HCT116 (cell line): Measurements from ENCODE around the gene TSPAN10. TPM values are rescaled to one million over a fixed set of nuclear protein-coding genes. Genes with fewer than 3 reads are reported as not detected.

Experiments
- ATAC-seq: fragments of 200-7000 bp; cut with Tn5 transposase; 2 replicates; pipeline ENCODE4 v1.9.1; 2020; ENCODE audit warnings: mild to moderate bottlenecking, moderate library complexity
- BruUV-seq: library from RNA; stranded (reverse); fragments of 400-500 nt; replicated peaks from 2 replicates; lab custom pipeline; 2021; lab: Mats Ljungman, UMichigan
- CTCF ChIA-PET: fragments of 300-600 bp; sonication (Branson Sonifier 250); formaldehyde crosslinking; loops from one replicate; lab custom pipeline; 2021; ENCODE audit warnings: antibody characterized with exemption; lab: Charles Lee
- POLR2A ChIA-PET: fragments of 300-600, 350-600 bp; sonication (Branson Sonifier 250); formaldehyde crosslinking; loops from one replicate; lab custom pipeline; 2021; ENCODE audit warnings: antibody characterized with exemption; lab: Charles Lee
- RAD21 ChIA-PET, 2 experiments: fragments of 300-600 bp; sonication (Branson Sonifier 250); formaldehyde crosslinking; loops; one replicate each; lab custom pipeline; 2023; ENCODE audit warnings: low total read pairs in 2 of 2; ENCODE audit not compliant: uncharacterized antibody in 2 of 2, unreplicated experiment in 2 of 2, low non-redundant PET in 1 of 2; lab: Charles Lee
- DNase-seq: peaks from one replicate; pipeline ENCODE4 v3.0.0-alpha.2; 2010; ENCODE audit warnings: low read depth, low spot score
- H2AFZ ChIP-seq: fragments of 200-600 bp; shearing (Covaris generic), sonication (generic); 2 replicates; pipeline ENCODE4 v1.6.1; 2017; ENCODE audit warnings: low read depth, mixed run types, mixed read lengths, antibody characterized with exemption, low read length; ENCODE audit not compliant: poor library complexity, severe bottlenecking
- H3K27ac ChIP-seq: 2 replicates; pipeline ENCODE4 v1.5.1; 2012; ENCODE audit warnings: low read depth, low read length
- H3K27me3 ChIP-seq: fragments of 200-600 bp; sonication (generic); 2 replicates; pipeline ENCODE4 v1.6.1; 2016; ENCODE audit warnings: mixed run types, low read length, mixed read lengths; ENCODE audit not compliant: insufficient read depth
- H3K36me3 ChIP-seq, 2 experiments: fragments of 200-500 bp in 1 of 2; fragments of 200-600 bp in 1 of 2; sonication (Bioruptor generic) in 1 of 2; sonication (generic) in 1 of 2; 2 replicates each; pipeline versions ENCODE4 v1.5.1 to v1.6.1; 2014 to 2016; ENCODE audit warnings: low read length in 2 of 2, inconsistent platforms in 1 of 2, mixed read lengths in 1 of 2, mixed run types in 1 of 2; ENCODE audit not compliant: insufficient read depth in 2 of 2, control insufficient read depth in 1 of 2
- H3K4me1 ChIP-seq, 2 experiments: fragments of 200-600 bp in 1 of 2; sonication (generic) in 1 of 2; 2 replicates each; pipeline versions ENCODE4 v1.5.1 to v1.6.1; 2012 to 2017; ENCODE audit warnings: low read length in 2 of 2, inconsistent platforms in 1 of 2, mild to moderate bottlenecking in 1 of 2, mixed read lengths in 1 of 2, mixed run types in 1 of 2, moderate library complexity in 1 of 2; ENCODE audit not compliant: insufficient read depth in 2 of 2, control insufficient read depth in 1 of 2
- H3K4me2 ChIP-seq: fragments of 200-600 bp; sonication (generic); 2 replicates; pipeline ENCODE4 v1.6.1; 2017; ENCODE audit warnings: mixed run types, low read length, mixed read lengths
- H3K4me3 ChIP-seq, 2 experiments: fragments of 200-600 bp in 1 of 2; sonication (generic) in 1 of 2; replicated peaks in 1 of 2; 2 replicates each; pipeline ENCODE4 v1.5.1; 2011 to 2016; ENCODE audit warnings: low read length in 2 of 2, control low read depth in 1 of 2, low read depth in 1 of 2, mild to moderate bottlenecking in 1 of 2, mixed read lengths in 1 of 2, mixed run types in 1 of 2
- H3K79me2 ChIP-seq: fragments of 200-600 bp; sonication (generic); 2 replicates; pipeline ENCODE4 v1.6.1; 2017; ENCODE audit warnings: mild to moderate bottlenecking, mixed run types, low read length, moderate library complexity, mixed read lengths; ENCODE audit not compliant: insufficient read depth
- H3K9ac ChIP-seq: fragments of 200-600 bp; sonication (generic); 2 replicates; pipeline ENCODE4 v1.6.1; 2016; ENCODE audit warnings: low read length, mixed read lengths
- H3K9me2 ChIP-seq: fragments of 200-600 bp; sonication (generic), shearing (Covaris generic); 2 replicates; pipeline ENCODE4 v1.6.1; 2017; ENCODE audit warnings: mixed run types, mild to moderate bottlenecking, moderate library complexity; ENCODE audit not compliant: insufficient read depth
- H3K9me3 ChIP-seq, 2 experiments: fragments of 200-500 bp in 1 of 2; fragments of 200-600 bp in 1 of 2; sonication (Bioruptor generic) in 1 of 2; sonication (generic) in 1 of 2; 2 replicates each; pipeline ENCODE4 v1.6.1; 2014 to 2017; ENCODE audit warnings: low read length in 2 of 2, mixed read lengths in 2 of 2, inconsistent platforms in 1 of 2, low read depth in 1 of 2, mild to moderate bottlenecking in 1 of 2, mixed run types in 1 of 2, moderate library complexity in 1 of 2; ENCODE audit not compliant: control insufficient read depth in 1 of 2, insufficient read depth in 1 of 2
- H4K20me1 ChIP-seq: fragments of 200-600 bp; sonication (generic), shearing (Covaris generic); 2 replicates; pipeline ENCODE4 v1.6.1; 2017; ENCODE audit warnings: mixed run types, mild to moderate bottlenecking, moderate library complexity; ENCODE audit not compliant: insufficient read depth
- CBX3 ChIP-seq: IDR thresholded peaks from 2 replicates; pipeline ENCODE4 v1.6.1; 2012; ENCODE audit warnings: low read depth
- EGR1 ChIP-seq: IDR thresholded peaks from 2 replicates; pipeline ENCODE4 v1.6.1; 2012; ENCODE audit warnings: low read depth
- ELF1 ChIP-seq: IDR thresholded peaks from 2 replicates; pipeline ENCODE4 v1.6.1; 2012; ENCODE audit warnings: low read depth, borderline replicate concordance
- EZH2 ChIP-seq: fragments of 200-600 bp; sonication (generic); IDR thresholded peaks from 2 replicates; pipeline ENCODE4 v1.6.1; 2017; ENCODE audit warnings: antibody characterized with exemption, mixed run types
- EZH2phosphoT487 ChIP-seq: fragments of 200-600 bp; IDR thresholded peaks from 2 replicates; pipeline ENCODE4 v1.6.1; 2018; ENCODE audit warnings: antibody characterized with exemption, borderline replicate concordance
- FOSL1 ChIP-seq: IDR thresholded peaks from 2 replicates; pipeline ENCODE4 v1.6.1; 2012; ENCODE audit warnings: low read depth
- JUND ChIP-seq: IDR thresholded peaks from 2 replicates; pipeline ENCODE4 v1.6.1; 2012
- POLR2A ChIP-seq: IDR thresholded peaks from 2 replicates; pipeline ENCODE4 v1.7.0; 2011; ENCODE audit warnings: borderline replicate concordance; ENCODE audit not compliant: insufficient read depth, insufficient read length; ENCODE audit errors: extremely low read depth
- POLR2AphosphoS5 ChIP-seq: IDR thresholded peaks from 2 replicates; pipeline ENCODE4 v1.6.1; 2011; ENCODE audit warnings: mild to moderate bottlenecking, low read depth, low read length, moderate library complexity
- RAD21 ChIP-seq: IDR thresholded peaks from 2 replicates; pipeline ENCODE4 v1.6.1; 2012; ENCODE audit warnings: low read depth, mild to moderate bottlenecking
- SIN3A ChIP-seq: IDR thresholded peaks from 2 replicates; pipeline ENCODE4 v1.6.1; 2012; ENCODE audit warnings: low read depth
- SP1 ChIP-seq: IDR thresholded peaks from 2 replicates; pipeline ENCODE4 v1.6.1; 2012; ENCODE audit warnings: low read depth
- SRF ChIP-seq: IDR thresholded peaks from 2 replicates; pipeline ENCODE4 v1.6.1; 2012; ENCODE audit warnings: low read depth
- TCF7L2 ChIP-seq: IDR thresholded peaks from 2 replicates; pipeline ENCODE4 v1.7.0; 2011; ENCODE audit warnings: borderline replicate concordance, inconsistent platforms; ENCODE audit not compliant: insufficient read depth, insufficient read length; ENCODE audit errors: extremely low read depth
- YY1 ChIP-seq: IDR thresholded peaks from 2 replicates; pipeline ENCODE4 v1.6.1; 2011; ENCODE audit warnings: low read length, low read depth, moderate library complexity, mild to moderate bottlenecking; ENCODE audit not compliant: insufficient replicate concordance; ENCODE audit errors: extremely low read depth
- ZNF274 ChIP-seq: fragments of 200-500 bp; sonication (Bioruptor generic); IDR thresholded peaks from 2 replicates; pipeline ENCODE4 v1.6.1; 2014; ENCODE audit warnings: mild to moderate bottlenecking, low read depth, low read length, inconsistent platforms
- intact Hi-C: fragments of 100-400 bp; cut with micrococcal nuclease; formaldehyde crosslinking; loops from 2 replicates; pipeline ENCODE4 v1.10.0; 2022
- total RNA-seq: library from RNA; stranded (reverse); gene quantifications from one replicate; pipeline ENCODE4 v1.2.1, GENCODE V29; 2021; ENCODE audit not compliant: unreplicated experiment
- TF ChIP-seq, protein P1 (sequence below): IDR thresholded peaks from 2 replicates; pipeline ENCODE4 v1.6.1; 2012
- TF ChIP-seq, protein P2 (sequence below), 3 experiments: fragments of 200-600 bp in 1 of 3; sonication (generic) in 1 of 3; IDR thresholded peaks in 2 of 3; conservative IDR thresholded peaks in 1 of 3; 2 replicates each; pipeline ENCODE4 v1.5.1; 2012 to 2017; ENCODE audit warnings: low read depth in 2 of 3, low read length in 2 of 3, antibody characterized with exemption in 1 of 3, borderline replicate concordance in 1 of 3, control low read depth in 1 of 3, mild to moderate bottlenecking in 1 of 3, mixed read lengths in 1 of 3, mixed run types in 1 of 3, moderate library complexity in 1 of 3; ENCODE audit not compliant: insufficient read depth in 1 of 3
- TF ChIP-seq, protein P3 (sequence below): IDR thresholded peaks from 2 replicates; pipeline ENCODE4 v1.6.1; 2011; ENCODE audit warnings: mild to moderate bottlenecking, low read length, moderate library complexity; ENCODE audit not compliant: insufficient replicate concordance; ENCODE audit errors: extremely low read depth

The TSPAN10 gene
- total RNA-seq, 1 experiment from 2014 or later = 2.3 TPM

DNA sequence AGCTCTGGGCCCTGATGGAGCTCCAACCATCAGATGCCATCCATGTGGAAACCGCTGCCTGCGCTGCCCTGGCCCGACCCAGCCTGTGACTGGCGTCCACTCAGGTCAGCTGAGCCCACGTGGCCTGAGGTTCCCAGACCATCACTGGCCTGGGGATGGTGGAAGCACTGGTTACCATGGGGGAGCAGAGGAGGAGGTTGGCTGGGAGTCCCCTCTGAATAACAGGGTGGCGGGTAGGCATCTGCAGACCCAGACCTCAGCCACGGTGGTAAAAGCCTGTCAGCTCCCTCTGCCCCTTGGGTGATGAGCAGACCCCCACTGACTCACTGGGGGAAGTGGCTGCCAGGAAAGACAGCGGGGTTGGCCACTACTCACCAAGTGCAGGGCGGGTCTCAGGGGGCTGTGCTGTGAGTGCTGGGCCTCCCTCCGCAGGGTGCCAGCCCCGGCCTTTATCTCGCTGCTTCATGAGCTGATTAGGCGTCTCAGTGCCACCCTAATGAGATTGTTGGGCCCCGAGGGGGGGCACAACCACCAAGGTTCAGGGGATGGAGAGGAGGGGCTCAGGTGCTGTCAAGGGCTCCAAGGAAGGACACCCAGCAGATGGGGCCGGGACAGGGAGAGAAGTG, 19.2 kb downstream of the TSPAN10 start, which contains the start of gene PDE6G:
TSS of gene PDE6G (minus strand) at position 425 of the 626 bp plus-strand sequence. CDS start 3,237 bp downstream, outside the sequence.
- H4K20me1 ChIP-seq = no peaks in the 10 kb centered on the region
- ATAC-seq (no peak), DNase-seq (no peak)
- no TSS peak for BruUV-seq
- ChIA-PET CTCF (no interaction called here), RAD21 (no interaction called here), POLR2A (interaction anchor here (1.2 kb wide), 1 partner anchor 9 kb away, joined by 5 read pairs; no protein-coding TSS in a partner anchor)
- H3K79me2 ChIP-seq = no peaks in the 10 kb centered on the region
- H3K4me2 ChIP-seq = no peak within 1 kb of the TSS
- H3K36me3 ChIP-seq = no peaks in the 10 kb centered on the region
- H3K9ac ChIP-seq = no peak within 1 kb of the TSS
- H3K27ac ChIP-seq = no peak within 1 kb of the TSS
- intact Hi-C loops = no loop called here
- TF ChIP-seq, protein P1, sequence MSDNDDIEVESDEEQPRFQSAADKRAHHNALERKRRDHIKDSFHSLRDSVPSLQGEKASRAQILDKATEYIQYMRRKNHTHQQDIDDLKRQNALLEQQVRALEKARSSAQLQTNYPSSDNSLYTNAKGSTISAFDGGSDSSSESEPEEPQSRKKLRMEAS = no peak
- TF ChIP-seq CBX3 (no peak), EGR1 (no peak), EZH2phosphoT487 (no peak), SP1 (no peak), EZH2 (no peak), SRF (no peak), JUND (no peak), YY1 (no peak), POLR2A (no peak), ELF1 (no peak), RAD21 (no peak), POLR2AphosphoS5 (no peak), TCF7L2 (no peak), FOSL1 (no peak), ZNF274 (no peak), SIN3A (no peak)
- TF ChIP-seq, protein P2, sequence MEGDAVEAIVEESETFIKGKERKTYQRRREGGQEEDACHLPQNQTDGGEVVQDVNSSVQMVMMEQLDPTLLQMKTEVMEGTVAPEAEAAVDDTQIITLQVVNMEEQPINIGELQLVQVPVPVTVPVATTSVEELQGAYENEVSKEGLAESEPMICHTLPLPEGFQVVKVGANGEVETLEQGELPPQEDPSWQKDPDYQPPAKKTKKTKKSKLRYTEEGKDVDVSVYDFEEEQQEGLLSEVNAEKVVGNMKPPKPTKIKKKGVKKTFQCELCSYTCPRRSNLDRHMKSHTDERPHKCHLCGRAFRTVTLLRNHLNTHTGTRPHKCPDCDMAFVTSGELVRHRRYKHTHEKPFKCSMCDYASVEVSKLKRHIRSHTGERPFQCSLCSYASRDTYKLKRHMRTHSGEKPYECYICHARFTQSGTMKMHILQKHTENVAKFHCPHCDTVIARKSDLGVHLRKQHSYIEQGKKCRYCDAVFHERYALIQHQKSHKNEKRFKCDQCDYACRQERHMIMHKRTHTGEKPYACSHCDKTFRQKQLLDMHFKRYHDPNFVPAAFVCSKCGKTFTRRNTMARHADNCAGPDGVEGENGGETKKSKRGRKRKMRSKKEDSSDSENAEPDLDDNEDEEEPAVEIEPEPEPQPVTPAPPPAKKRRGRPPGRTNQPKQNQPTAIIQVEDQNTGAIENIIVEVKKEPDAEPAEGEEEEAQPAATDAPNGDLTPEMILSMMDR (IDR thresholded peaks at IDR 0.05 in 2 of 3, conservative IDR thresholded peaks at IDR 0.05 in 1 of 3; ENCODE audit: borderline replicate concordance in 1 of 3, insufficient read depth in 1 of 3, low read depth in 2 of 3, low read length in 2 of 3) = no peak
- TF ChIP-seq, protein P3, sequence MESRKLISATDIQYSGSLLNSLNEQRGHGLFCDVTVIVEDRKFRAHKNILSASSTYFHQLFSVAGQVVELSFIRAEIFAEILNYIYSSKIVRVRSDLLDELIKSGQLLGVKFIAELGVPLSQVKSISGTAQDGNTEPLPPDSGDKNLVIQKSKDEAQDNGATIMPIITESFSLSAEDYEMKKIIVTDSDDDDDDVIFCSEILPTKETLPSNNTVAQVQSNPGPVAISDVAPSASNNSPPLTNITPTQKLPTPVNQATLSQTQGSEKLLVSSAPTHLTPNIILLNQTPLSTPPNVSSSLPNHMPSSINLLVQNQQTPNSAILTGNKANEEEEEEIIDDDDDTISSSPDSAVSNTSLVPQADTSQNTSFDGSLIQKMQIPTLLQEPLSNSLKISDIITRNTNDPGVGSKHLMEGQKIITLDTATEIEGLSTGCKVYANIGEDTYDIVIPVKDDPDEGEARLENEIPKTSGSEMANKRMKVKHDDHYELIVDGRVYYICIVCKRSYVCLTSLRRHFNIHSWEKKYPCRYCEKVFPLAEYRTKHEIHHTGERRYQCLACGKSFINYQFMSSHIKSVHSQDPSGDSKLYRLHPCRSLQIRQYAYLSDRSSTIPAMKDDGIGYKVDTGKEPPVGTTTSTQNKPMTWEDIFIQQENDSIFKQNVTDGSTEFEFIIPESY = no peak
- no peak within 1 kb of the TSS for H2AFZ ChIP-seq
- H3K9me2 ChIP-seq = no peaks in the 10 kb centered on the region
- H3K27me3 ChIP-seq = no peaks in the 10 kb centered on the region
- H3K9me3 ChIP-seq = no peaks in the 10 kb centered on the region
- H3K4me3 ChIP-seq = no peak within 1 kb of the TSS
- peaks cover 7 to 15% of the 10 kb centered on the region in 2 experiments; a peak in 3 of 4 replicates for H3K4me1 ChIP-seq
